Liver (tissue), 9 donors: ENCODE data around the gene ARMH3. TPM values are rescaled to one million over a fixed set of nuclear protein-coding genes. Genes with fewer than 3 reads are reported as not detected.

Experiments
- DNase-seq: peaks from one replicate; pipeline ENCODE4 v3.0.0-alpha.2; 2017; ENCODE audit warnings: low spot score
- H3K27ac ChIP-seq, 2 donors: one replicate each; pipeline ENCODE4 v1.7.0; 2013; ENCODE audit warnings: inconsistent platforms in 2 of 2, low read length in 2 of 2, control low read depth in 1 of 2, low read depth in 1 of 2, mild to moderate bottlenecking in 1 of 2
- H3K27me3 ChIP-seq, 4 donors: one replicate each; pipeline versions ENCODE4 v1.6.1 to v1.7.0; 2013; ENCODE audit warnings: low read length in 3 of 4, inconsistent platforms in 1 of 4, mild to moderate bottlenecking in 1 of 4, moderate library complexity in 1 of 4; ENCODE audit not compliant: control insufficient read depth in 4 of 4, insufficient read depth in 4 of 4
- H3K36me3 ChIP-seq, 4 donors: one replicate each; pipeline versions ENCODE4 v1.6.1 to v1.7.0; 2013; ENCODE audit warnings: low read length in 3 of 4, mild to moderate bottlenecking in 3 of 4, low read depth in 1 of 4, moderate library complexity in 1 of 4; ENCODE audit not compliant: control insufficient read depth in 4 of 4, insufficient read depth in 3 of 4
- H3K4me1 ChIP-seq, 4 donors: one replicate each; pipeline versions ENCODE4 v1.6.1 to v1.7.0; 2013; ENCODE audit warnings: low read length in 3 of 4, mild to moderate bottlenecking in 3 of 4, moderate library complexity in 1 of 4; ENCODE audit not compliant: control insufficient read depth in 4 of 4, insufficient read depth in 4 of 4
- H3K4me3 ChIP-seq, 3 donors: one replicate each; pipeline versions ENCODE4 v1.6.1 to v1.7.0; 2013; ENCODE audit warnings: low read length in 3 of 3, control low read depth in 1 of 3, low read depth in 1 of 3, mild to moderate bottlenecking in 1 of 3
- H3K9ac ChIP-seq, 2 donors: one replicate each; pipeline ENCODE4 v1.7.0; 2013; ENCODE audit warnings: low read length in 2 of 2, mild to moderate bottlenecking in 2 of 2, moderate library complexity in 2 of 2, control low read depth in 1 of 2, low read depth in 1 of 2
- H3K9me3 ChIP-seq, 4 donors: one replicate each; pipeline versions ENCODE4 v1.6.1 to v1.7.0; 2013; ENCODE audit warnings: low read length in 3 of 4; ENCODE audit not compliant: control insufficient read depth in 4 of 4
- ATF3 ChIP-seq: IDR thresholded peaks from 2 replicates; pipeline ENCODE4 v1.6.1; 2016; ENCODE audit warnings: antibody characterized with exemption
- CTCF ChIP-seq: fragments of 150-350 bp; IDR thresholded peaks from 2 replicates; pipeline ENCODE4 v1.5.1; 2017; ENCODE audit warnings: improper control_type of control experiment, low read depth, low read length; ENCODE audit not compliant: missing input control
- EGR1 ChIP-seq, 2 donors: IDR thresholded peaks; 2 replicates each; pipeline ENCODE4 v1.6.1; 2016 to 2018; ENCODE audit warnings: antibody characterized with exemption in 2 of 2, low read depth in 2 of 2
- FOXA1 ChIP-seq: IDR thresholded peaks from 2 replicates; pipeline ENCODE4 v1.6.1; 2016; ENCODE audit warnings: antibody characterized with exemption
- FOXA2 ChIP-seq: IDR thresholded peaks from 2 replicates; pipeline ENCODE4 v1.6.1; 2016; ENCODE audit warnings: antibody characterized with exemption
- GABPA ChIP-seq, 2 donors: IDR thresholded peaks in 1 of 2; conservative IDR thresholded peaks in 1 of 2; 2 replicates each; pipeline ENCODE4 v1.6.1; 2016; ENCODE audit warnings: antibody characterized with exemption in 2 of 2, mild to moderate bottlenecking in 1 of 2, moderate library complexity in 1 of 2
- HNF4A ChIP-seq, 2 donors: conservative IDR thresholded peaks; 2 replicates each; pipeline ENCODE4 v1.6.1; 2016; ENCODE audit warnings: antibody characterized with exemption in 2 of 2, mild to moderate bottlenecking in 2 of 2
- HNF4G ChIP-seq: IDR thresholded peaks from 2 replicates; pipeline ENCODE4 v1.6.1; 2016; ENCODE audit warnings: antibody characterized with exemption
- JUND ChIP-seq, 2 donors: IDR thresholded peaks; 2 replicates each; pipeline ENCODE4 v1.6.1; 2016; ENCODE audit warnings: antibody characterized with exemption in 2 of 2
- MAX ChIP-seq: IDR thresholded peaks from 2 replicates; pipeline ENCODE4 v1.6.1; 2016; ENCODE audit warnings: antibody characterized with exemption
- NR2F2 ChIP-seq: IDR thresholded peaks from 2 replicates; pipeline ENCODE4 v1.6.1; 2016; ENCODE audit warnings: antibody characterized with exemption
- RAD21 ChIP-seq, 2 donors: IDR thresholded peaks; 2 replicates each; pipeline ENCODE4 v1.6.1; 2016; ENCODE audit warnings: antibody characterized with exemption in 2 of 2, mild to moderate bottlenecking in 2 of 2
- REST ChIP-seq: IDR thresholded peaks from 2 replicates; pipeline ENCODE4 v1.6.1; 2016; ENCODE audit warnings: antibody characterized with exemption, mild to moderate bottlenecking
- RXRA ChIP-seq, 2 donors: IDR thresholded peaks; 2 replicates each; pipeline ENCODE4 v1.6.1; 2017 to 2018; ENCODE audit warnings: antibody characterized with exemption in 2 of 2, mild to moderate bottlenecking in 1 of 2
- SP1 ChIP-seq: IDR thresholded peaks from 2 replicates; pipeline ENCODE4 v1.6.1; 2018; ENCODE audit warnings: antibody characterized with exemption, mild to moderate bottlenecking
- TAF1 ChIP-seq: conservative IDR thresholded peaks from 2 replicates; pipeline ENCODE4 v1.6.1; 2016; ENCODE audit warnings: antibody characterized with exemption, mild to moderate bottlenecking
- YY1 ChIP-seq: IDR thresholded peaks from 2 replicates; pipeline ENCODE4 v1.6.1; 2016; ENCODE audit warnings: antibody characterized with exemption, mild to moderate bottlenecking
- ZBTB33 ChIP-seq: IDR thresholded peaks from 2 replicates; pipeline ENCODE4 v1.6.1; 2016; ENCODE audit warnings: antibody characterized with exemption
- WGBS: extraction: QIAGEN DNeasy Blood & Tissue Kit; methylation state at CpG from one replicate; pipeline ENCODE4 v1.1.7; 2013; 5-methylcytosine and 5-hydroxymethylcytosine counted together
- polyA plus RNA-seq, 2 donors: library from polyadenylated mRNA; stranded (reverse) in 1 of 2; unstranded in 1 of 2; fragments of 200-250 nt in 1 of 2; fragments of >200 nt in 1 of 2; fragmentation: Nextera tagmentation in 1 of 2; extraction: Ambion mirVana in 1 of 2; gene quantifications; one replicate each; pipeline versions ENCODE4 v1.2.1 to v1.2.3, GENCODE V29; 2013 to 2015
- total RNA-seq, 2 donors: library from RNA; depleted of rRNA; stranded (reverse); fragments of >200 nt; gene quantifications; one replicate each; pipeline ENCODE4 v1.2.3, GENCODE V29; 2014
- donor health status: healthy.
- donor health status: healthy.
- donor health status: healthy.
- donor health status: healthy.
- donor health status: healthy.

Gene ARMH3
- total and polyA plus RNA-seq, 4 donors: 5.3 to 14.9 (median 9.2) TPM

- TF ChIP-seq MAX (no peak), RAD21 (IDR thresholded peaks at IDR 0.05) (no peak), ATF3 (no peak), GABPA (IDR thresholded peaks at IDR 0.05 in 1 of 2, conservative IDR thresholded peaks at IDR 0.05 in 1 of 2) (no peak)
These were observed 11.3 kb upstream of the ARMH3 start (continued) for GRCh38 chr10:102067091-102067916.

GRCh38 chr10:102066399-102067088, 10.6 kb upstream of the ARMH3 start:
- Histone ChIP-seq H3K4me3 (peak overlapping the region; percentile 79 to 97 (median 89)), H3K4me1 (peaks cover 11 to 22% (median 15%) of the 10 kb centered on the region in 4 donors), H3K36me3 (peaks cover 0 to 2% (median 0%) of the 10 kb centered on the region in 4 donors), H3K27ac (no peak overlapping the region), H3K9ac (peak overlapping the region in 1 of 2 donors; percentile 80), H3K9me3 (no peaks in the 10 kb centered on the region), H3K27me3 (no peaks in the 10 kb centered on the region)
- DNase-seq: no peak
- TF ChIP-seq FOXA1 (no peak), TAF1 (no peak), CTCF (no peak)
- 86% methylated on average over 16 of the region's 16 CpGs for WGBS

GRCh38 chr10:102065561-102066398, 9.8 kb upstream of the ARMH3 start:
- WGBS: 7% methylated on average over 63 of the region's 63 CpGs
- Histone ChIP-seq H3K9me3 (no peaks in the 10 kb centered on the region), H3K4me1 (peaks cover 11 to 22% (median 15%) of the 10 kb centered on the region in 4 donors), H3K27ac (peak overlapping the region; percentile 65 to 80), H3K27me3 (no peaks in the 10 kb centered on the region), H3K9ac (peak overlapping the region in 1 of 2 donors; percentile 80), H3K36me3 (peaks cover 0 to 2% (median 0%) of the 10 kb centered on the region in 4 donors), H3K4me3 (peak overlapping the region; percentile 79 to 97 (median 89))
- peak; percentile 47 for DNase-seq
- TF ChIP-seq ZBTB33 (no peak), ATF3 (no peak), SP1 (no peak), GABPA (IDR thresholded peaks at IDR 0.05 in 1 of 2, conservative IDR thresholded peaks at IDR 0.05 in 1 of 2) (no peak), EGR1 (IDR thresholded peaks at IDR 0.05; ENCODE audit: low read depth in 2 of 2) (no peak), FOXA2 (no peak), YY1 (no peak), RAD21 (IDR thresholded peaks at IDR 0.05) (no peak), MAX (no peak), RXRA (IDR thresholded peaks at IDR 0.05) (no peak), NR2F2 (no peak), HNF4G (no peak), JUND (IDR thresholded peaks at IDR 0.05) (no peak), HNF4A (conservative IDR thresholded peaks at IDR 0.05) (no peak), TAF1 (no peak), FOXA1 (no peak), REST (no peak)
